SK-N-SH (cell line): Measurements from ENCODE around the gene SMIM27.

ENCODE experiments used
- POLR2AphosphoS5 ChIP-seq: IDR thresholded peaks from 2 replicates; pipeline ENCODE4 v1.6.1; 2012; ENCODE audit warnings: low read depth, low read length
- RFX5 ChIP-seq: IDR thresholded peaks from 2 replicates; pipeline ENCODE4 v1.6.1; 2012; ENCODE audit warnings: mild to moderate bottlenecking, improper control_type of control experiment, low read length
- TF ChIP-seq, protein P1 (sequence below): IDR thresholded peaks from 2 replicates; pipeline ENCODE4 v1.4.0; 2012; ENCODE audit warnings: low read depth
- TF ChIP-seq, protein P2 (sequence below): fragments of 200-600 bp; sonication (generic); IDR thresholded peaks from 2 replicates; pipeline ENCODE4 v1.6.1; 2017; ENCODE audit warnings: antibody characterized with exemption, mild to moderate bottlenecking, moderate library complexity

DNA sequence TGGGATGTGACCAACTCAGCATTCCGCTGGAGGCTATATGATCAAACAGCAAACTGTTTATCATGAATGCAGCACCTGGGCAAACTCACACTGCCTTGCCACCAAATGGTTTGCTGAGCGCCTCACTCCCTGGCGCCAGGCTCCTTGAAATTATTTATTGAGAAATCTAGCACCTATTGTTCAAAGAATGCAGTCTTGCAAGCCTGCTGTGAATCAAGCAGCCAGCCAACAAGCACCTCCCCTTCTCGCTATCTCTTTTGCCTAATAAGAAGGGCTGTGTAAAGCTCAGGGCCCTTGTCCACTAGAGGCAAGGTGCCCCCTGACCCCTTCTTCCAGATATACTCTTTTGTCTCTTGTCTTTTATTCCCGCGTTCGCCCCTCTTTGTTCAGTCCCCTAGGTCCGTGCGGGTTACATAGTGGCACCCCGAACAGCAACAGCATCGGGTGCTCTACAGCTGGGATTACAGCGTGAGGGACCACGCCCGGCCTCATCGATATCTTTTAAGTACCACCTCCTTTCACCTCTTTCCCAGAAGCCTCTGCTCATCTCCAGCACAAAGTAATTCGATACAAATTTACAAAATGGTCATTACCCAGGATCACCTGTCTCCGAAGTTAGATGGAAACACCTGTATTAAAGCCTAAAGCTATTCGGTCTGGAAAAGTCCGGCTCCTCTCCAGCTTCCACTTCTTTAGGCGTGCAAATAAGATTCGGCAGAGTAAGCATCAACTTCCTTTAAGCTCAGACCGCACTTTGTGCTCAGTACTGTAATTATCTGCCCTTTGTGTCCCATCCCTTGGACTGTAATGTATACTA, 27.0 kb upstream of the SMIM27 start:
- TF ChIP-seq, protein P1, sequence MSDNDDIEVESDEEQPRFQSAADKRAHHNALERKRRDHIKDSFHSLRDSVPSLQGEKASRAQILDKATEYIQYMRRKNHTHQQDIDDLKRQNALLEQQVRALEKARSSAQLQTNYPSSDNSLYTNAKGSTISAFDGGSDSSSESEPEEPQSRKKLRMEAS, result no peak
- TF ChIP-seq RFX5 (no peak), POLR2AphosphoS5 (no peak)
- TF ChIP-seq, protein P2, sequence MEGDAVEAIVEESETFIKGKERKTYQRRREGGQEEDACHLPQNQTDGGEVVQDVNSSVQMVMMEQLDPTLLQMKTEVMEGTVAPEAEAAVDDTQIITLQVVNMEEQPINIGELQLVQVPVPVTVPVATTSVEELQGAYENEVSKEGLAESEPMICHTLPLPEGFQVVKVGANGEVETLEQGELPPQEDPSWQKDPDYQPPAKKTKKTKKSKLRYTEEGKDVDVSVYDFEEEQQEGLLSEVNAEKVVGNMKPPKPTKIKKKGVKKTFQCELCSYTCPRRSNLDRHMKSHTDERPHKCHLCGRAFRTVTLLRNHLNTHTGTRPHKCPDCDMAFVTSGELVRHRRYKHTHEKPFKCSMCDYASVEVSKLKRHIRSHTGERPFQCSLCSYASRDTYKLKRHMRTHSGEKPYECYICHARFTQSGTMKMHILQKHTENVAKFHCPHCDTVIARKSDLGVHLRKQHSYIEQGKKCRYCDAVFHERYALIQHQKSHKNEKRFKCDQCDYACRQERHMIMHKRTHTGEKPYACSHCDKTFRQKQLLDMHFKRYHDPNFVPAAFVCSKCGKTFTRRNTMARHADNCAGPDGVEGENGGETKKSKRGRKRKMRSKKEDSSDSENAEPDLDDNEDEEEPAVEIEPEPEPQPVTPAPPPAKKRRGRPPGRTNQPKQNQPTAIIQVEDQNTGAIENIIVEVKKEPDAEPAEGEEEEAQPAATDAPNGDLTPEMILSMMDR, result no peak
